ENCODE measurements around the gene CBR4. TPM values are rescaled to one million over a fixed set of nuclear protein-coding genes. Genes with fewer than 3 reads are reported as not detected.
A peak's percentile ranks its signal among the peaks of the same experiment; 100 is the strongest.
"Not testable (repeated sequence)": the region's sequence is repeated elsewhere in the genome, so short reads cannot be mapped to it uniquely, and the experiment has no call there.

CBR4 gene
- polyA plus RNA-seq, 1 donor from 2014 or later = 10.5 TPM

- no peaks in the 10 kb centered on the region for H3K9me3 Mint-ChIP-seq
- H3K4me1 Mint-ChIP-seq = peaks cover 0 to 6% (median 2%) of the 10 kb centered on the region in 3 donors
- H3K27me3 Mint-ChIP-seq = no peaks in the 10 kb centered on the region
- no peak overlapping the region for H3K27ac Mint-ChIP-seq
- no peak overlapping the region for H3K4me3 Mint-ChIP-seq
- H3K36me3 Mint-ChIP-seq = no peaks in the 10 kb centered on the region
These were observed 5.2 kb upstream of the CBR4 start for GRCh38 chr4:169015186-169015623.

GRCh38 chr4:169014586-169014985 is 4.5 kb upstream of the CBR4 start:
- Mint-ChIP-seq H3K27ac (no peak overlapping the region), H3K9me3 (no peaks in the 10 kb centered on the region), H3K27me3 (no peaks in the 10 kb centered on the region), H3K4me3 (no peak overlapping the region), H3K4me1 (peaks cover 0 to 7% (median 6%) of the 10 kb centered on the region in 3 donors), H3K36me3 (no peaks in the 10 kb centered on the region)

- no peaks in the 10 kb centered on the region for H3K27me3 Mint-ChIP-seq
- no peaks in the 10 kb centered on the region for H3K36me3 Mint-ChIP-seq
- H3K4me3 Mint-ChIP-seq = peak overlapping the region in 1 of 4 donors; percentile 46
- H3K9me3 Mint-ChIP-seq = no peaks in the 10 kb centered on the region
- no peak overlapping the region for H3K27ac Mint-ChIP-seq
- peaks cover 10 to 19% (median 15%) of the 10 kb centered on the region in 3 donors for H3K4me1 Mint-ChIP-seq
These were observed 3.3 kb upstream of the CBR4 start for GRCh38 chr4:169013396-169013795.

- Mint-ChIP-seq H3K4me3 (peak overlapping the region in 1 of 4 donors; percentile 33), H3K9me3 (no peaks in the 10 kb centered on the region), H3K27ac (no peak overlapping the region), H3K36me3 (no peaks in the 10 kb centered on the region), H3K4me1 (peaks cover 18 to 25% (median 20%) of the 10 kb centered on the region in 3 donors), H3K27me3 (no peaks in the 10 kb centered on the region)
These were observed 2.0 kb upstream of the CBR4 start for GRCh38 chr4:169012049-169012448.

GRCh38 chr4:169009286-169010124 is 550 bp downstream of the CBR4 start:
- H3K4me1 Mint-ChIP-seq = peaks cover 23 to 36% (median 25%) of the 10 kb centered on the region in 3 donors
- H3K9me3 Mint-ChIP-seq = no peaks in the 10 kb centered on the region
- peak overlapping the region; percentile 96 to 98 (median 98) for H3K27ac Mint-ChIP-seq
- H3K27me3 Mint-ChIP-seq = no peaks in the 10 kb centered on the region
- H3K36me3 Mint-ChIP-seq = no peaks in the 10 kb centered on the region
- H3K4me3 Mint-ChIP-seq = peak overlapping the region; percentile 92 to 98 (median 96)

GRCh38 chr4:169005453-169006099 is 4.5 kb downstream of the CBR4 start:
- Mint-ChIP-seq H3K27me3 (no peaks in the 10 kb centered on the region), H3K4me3 (peak overlapping the region in 1 of 4 donors; percentile 48), H3K9me3 (no peaks in the 10 kb centered on the region), H3K4me1 (peaks cover 21 to 36% (median 25%) of the 10 kb centered on the region in 3 donors), H3K27ac (no peak overlapping the region), H3K36me3 (peaks cover 8% of the 10 kb centered on the region)

GRCh38 chr4:169000315-169000714 is 9.7 kb downstream of the CBR4 start:
- Mint-ChIP-seq H3K27me3 (no peaks in the 10 kb centered on the region), H3K36me3 (peaks cover 11% of the 10 kb centered on the region), H3K4me3 (no peak overlapping the region), H3K9me3 (no peaks in the 10 kb centered on the region), H3K4me1 (peaks cover 4 to 7% (median 5%) of the 10 kb centered on the region in 3 donors), H3K27ac (no peak overlapping the region)

- H3K27me3 Mint-ChIP-seq = no peaks in the 10 kb centered on the region
- no peak overlapping the region for H3K4me3 Mint-ChIP-seq
- peaks cover 11% of the 10 kb centered on the region for H3K36me3 Mint-ChIP-seq
- peaks cover 2 to 5% (median 5%) of the 10 kb centered on the region in 3 donors for H3K4me1 Mint-ChIP-seq
- H3K27ac Mint-ChIP-seq = no peak overlapping the region
- no peaks in the 10 kb centered on the region for H3K9me3 Mint-ChIP-seq
These were observed 10.2 kb downstream of the CBR4 start for GRCh38 chr4:168999809-169000208.

GRCh38 chr4:168998596-168998995 is 11.5 kb downstream of the CBR4 start:
- Mint-ChIP-seq H3K4me1 (peaks cover 4 to 5% (median 4%) of the 10 kb centered on the region in 3 donors), H3K9me3 (no peaks in the 10 kb centered on the region), H3K27me3 (no peaks in the 10 kb centered on the region), H3K27ac (no peak overlapping the region), H3K4me3 (no peak overlapping the region), H3K36me3 (peaks cover 10% of the 10 kb centered on the region)

- H3K4me1 Mint-ChIP-seq = peaks cover 2 to 5% (median 4%) of the 10 kb centered on the region in 3 donors
- H3K9me3 Mint-ChIP-seq = no peaks in the 10 kb centered on the region
- H3K4me3 Mint-ChIP-seq = no peak overlapping the region
- no peaks in the 10 kb centered on the region for H3K27me3 Mint-ChIP-seq
- H3K27ac Mint-ChIP-seq = no peak overlapping the region
- H3K36me3 Mint-ChIP-seq = peaks cover 5% of the 10 kb centered on the region
These were observed 14.3 kb downstream of the CBR4 start for GRCh38 chr4:168995537-168996295.

GRCh38 chr4:168994958-168995357 is 15.1 kb downstream of the CBR4 start:
- peaks cover 2 to 4% (median 3%) of the 10 kb centered on the region in 3 donors for H3K4me1 Mint-ChIP-seq
- H3K4me3 Mint-ChIP-seq = no peak overlapping the region
- no peaks in the 10 kb centered on the region for H3K9me3 Mint-ChIP-seq
- H3K27me3 Mint-ChIP-seq = no peaks in the 10 kb centered on the region
- H3K36me3 Mint-ChIP-seq = peaks cover 4% of the 10 kb centered on the region
- no peak overlapping the region for H3K27ac Mint-ChIP-seq

- H3K27me3 Mint-ChIP-seq = no peaks in the 10 kb centered on the region
- H3K36me3 Mint-ChIP-seq = peaks cover 4% of the 10 kb centered on the region
- no peaks in the 10 kb centered on the region for H3K9me3 Mint-ChIP-seq
- peaks cover 0 to 2% (median 2%) of the 10 kb centered on the region in 3 donors for H3K4me1 Mint-ChIP-seq
- H3K4me3 Mint-ChIP-seq = no peak overlapping the region
- no peak overlapping the region for H3K27ac Mint-ChIP-seq
These were observed 16.1 kb downstream of the CBR4 start for GRCh38 chr4:168993714-168994510.

GRCh38 chr4:168992952-168993482 is 17.0 kb downstream of the CBR4 start:
- not testable (repeated sequence) for H3K4me3 Mint-ChIP-seq, H3K9me3 Mint-ChIP-seq, H3K4me1 Mint-ChIP-seq, H3K27me3 Mint-ChIP-seq, H3K27ac Mint-ChIP-seq, H3K36me3 Mint-ChIP-seq

- peaks cover 39% of the 10 kb centered on the region for H3K36me3 Mint-ChIP-seq
- no peaks in the 10 kb centered on the region for H3K27me3 Mint-ChIP-seq
- no peak overlapping the region for H3K27ac Mint-ChIP-seq
- H3K9me3 Mint-ChIP-seq = peaks cover 6 to 17% (median 7%) of the 10 kb centered on the region in 3 donors
- peaks cover 0 to 3% (median 0%) of the 10 kb centered on the region in 3 donors for H3K4me1 Mint-ChIP-seq
- H3K4me3 Mint-ChIP-seq = peak overlapping the region in 1 of 4 donors; percentile 25
These were observed 28.1 kb downstream of the CBR4 start for GRCh38 chr4:168981942-168982341.

Measured in IgD-negative memory B cell (primary cell).